Loucy (cell line): ENCODE data around the gene CAVIN1.

Source experiments
- CTCF ChIP-seq: fragments of 200-600 bp; sonication (generic); conservative IDR thresholded peaks from 2 replicates; pipeline ENCODE4 v1.5.1; 2014; ENCODE audit warnings: mild to moderate bottlenecking, antibody characterized with exemption, low read length
- EZH2phosphoT487 ChIP-seq: fragments of 200-600 bp; IDR thresholded peaks from 2 replicates; pipeline ENCODE4 v1.6.1; 2018; ENCODE audit warnings: antibody characterized with exemption, mild to moderate bottlenecking, moderate library complexity, borderline replicate concordance

GRCh38 chr17:42406615-42407288 is 16.3 kb downstream of the CAVIN1 start:
- TF ChIP-seq CTCF (no peak), EZH2phosphoT487 (no peak)
